GM20431 (cell line): ENCODE data around the gene ZDHHC11.
"Not testable (repeated sequence)": the region's sequence is repeated elsewhere in the genome, so short reads cannot be mapped to it uniquely, and the experiment has no call there.

Experiments used
- in situ Hi-C: fragments of 300-500 bp; cut with MseI, MboI; formaldehyde crosslinking; loops from one replicate; pipeline ENCODE4 v1.15.0; 2020; ENCODE audit warnings: low sequenced_read_pairs; ENCODE audit not compliant: unreplicated experiment

The ZDHHC11 gene

GRCh38 chr5:751992-752391 is 98.8 kb downstream of the ZDHHC11 start:
- in situ Hi-C loops: not testable (repeated sequence)

DNA sequence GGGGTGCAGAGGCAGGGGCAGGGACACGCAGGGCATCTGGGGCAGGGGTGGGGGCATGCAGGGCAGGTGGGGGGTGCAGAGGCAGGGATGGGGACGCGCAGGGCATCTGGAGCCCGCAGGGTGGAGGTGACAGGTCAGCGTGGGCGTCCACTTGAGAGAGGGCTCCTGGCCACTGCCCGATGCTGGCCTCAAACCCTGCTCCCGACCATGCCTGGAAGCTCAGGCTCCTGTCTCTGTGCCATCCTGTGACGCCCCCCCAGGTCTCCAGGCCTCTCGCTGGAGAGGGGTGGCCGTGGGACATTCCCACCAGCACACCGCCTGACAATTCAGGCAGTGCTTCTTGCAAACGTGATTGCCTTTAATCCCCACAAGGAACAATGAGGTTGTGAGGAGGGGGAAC is 99.3 kb downstream of the ZDHHC11 start:
- in situ Hi-C loops: no loop called here

- in situ Hi-C loops: not testable (repeated sequence)
Observed at GRCh38 chr5:750226-750625, 100.6 kb downstream of the ZDHHC11 start.

GRCh38 chr5:749101-749670 is 101.6 kb downstream of the ZDHHC11 start:
- in situ Hi-C loops: no loop called here

DNA sequence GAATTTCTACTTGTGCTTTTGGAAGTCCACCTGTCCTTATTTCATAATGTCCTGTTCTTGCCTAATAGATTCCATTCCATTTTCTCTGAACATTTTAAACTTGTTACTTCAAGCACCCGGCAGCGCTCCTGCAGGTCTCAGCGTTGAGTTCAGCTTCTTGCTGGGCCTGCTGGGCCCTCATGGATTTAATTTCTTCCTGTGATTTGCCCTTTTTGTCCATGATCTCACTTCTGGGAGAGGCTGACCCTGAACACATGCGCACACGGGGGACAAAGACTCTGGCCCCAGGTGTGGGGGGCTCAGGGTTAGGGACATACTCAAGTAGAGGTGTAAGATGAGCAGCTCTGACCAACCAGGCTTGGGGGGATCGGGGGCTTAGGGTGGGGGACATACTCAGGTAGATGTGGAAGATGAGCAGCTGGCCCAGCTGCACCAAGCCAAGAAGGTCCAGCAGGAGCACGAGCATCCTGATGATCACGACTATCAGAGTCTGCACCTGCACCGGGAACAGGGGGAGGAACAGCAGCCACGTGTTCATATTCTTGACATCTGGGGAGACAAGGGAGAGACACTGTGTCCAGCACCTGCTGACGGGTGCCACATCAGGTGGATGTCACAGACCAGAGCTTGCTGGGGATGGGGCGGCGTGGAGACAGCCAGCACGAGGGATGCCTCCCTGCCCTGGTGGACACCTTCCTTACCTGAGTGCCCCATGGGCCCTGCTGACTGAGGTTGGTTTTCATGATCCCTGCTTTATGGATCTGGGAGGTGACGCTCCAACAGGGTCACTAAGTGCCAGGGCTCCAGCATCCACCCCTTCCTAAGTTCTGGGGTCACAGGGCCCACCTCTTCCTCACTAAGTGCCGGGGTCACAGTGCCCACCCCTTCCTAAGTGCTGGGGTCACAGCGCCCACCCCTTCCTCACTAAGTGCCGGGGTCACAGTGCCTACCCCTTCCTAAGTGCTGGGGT is 102.5 kb downstream of the ZDHHC11 start:
- in situ Hi-C loops: not testable (repeated sequence)

GRCh38 chr5:747303-747844 is 103.4 kb downstream of the ZDHHC11 start:
- in situ Hi-C loops: not testable (repeated sequence)

DNA sequence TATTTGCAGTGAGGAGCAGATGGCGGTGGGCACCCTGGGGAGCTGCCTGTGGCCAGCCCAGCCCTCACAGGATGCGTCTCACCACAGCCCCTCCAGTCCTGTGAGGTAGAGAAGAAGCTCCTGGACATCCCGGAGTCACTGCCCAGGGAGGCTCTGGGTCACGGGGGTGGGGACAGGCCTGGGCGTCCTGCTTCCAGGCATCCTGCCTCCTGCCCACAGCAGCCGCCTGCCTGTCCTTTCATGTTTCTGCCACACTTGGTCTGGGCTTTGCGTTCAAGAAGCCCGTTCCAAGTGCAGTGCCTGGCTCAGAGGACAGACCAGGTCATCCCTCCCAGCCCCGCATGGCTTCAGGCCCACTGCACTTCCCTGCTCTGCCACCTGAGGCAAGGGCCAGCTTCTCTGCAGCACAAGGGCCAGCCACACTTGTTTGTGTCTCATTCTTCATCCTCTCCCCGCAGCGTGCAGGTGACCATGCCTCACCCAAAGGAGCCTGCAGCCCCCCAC is 104.5 kb downstream of the ZDHHC11 start:
- in situ Hi-C loops: no loop called here
